Muscle layer of duodenum (tissue), 2 donors: Measurements from ENCODE around the gene TNFRSF8.

Experiments used
- H3K27ac ChIP-seq: one replicate; pipeline ENCODE4 v1.7.0; 2013; ENCODE audit warnings: mild to moderate bottlenecking, low read length
- H3K27me3 ChIP-seq: one replicate; pipeline ENCODE4 v1.7.0; 2013; ENCODE audit warnings: low read depth, mild to moderate bottlenecking, control low read depth, low read length
- H3K36me3 ChIP-seq, 2 donors: one replicate each; pipeline ENCODE4 v1.7.0; 2013; ENCODE audit warnings: low read length in 2 of 2, control low read depth in 1 of 2, mild to moderate bottlenecking in 1 of 2; ENCODE audit not compliant: insufficient read depth in 2 of 2, control insufficient read depth in 1 of 2
- H3K4me1 ChIP-seq, 2 donors: one replicate each; pipeline ENCODE4 v1.7.0; 2013; ENCODE audit warnings: low read length in 2 of 2, mild to moderate bottlenecking in 2 of 2, control low read depth in 1 of 2, moderate library complexity in 1 of 2; ENCODE audit not compliant: insufficient read depth in 2 of 2, control insufficient read depth in 1 of 2
- H3K4me3 ChIP-seq, 2 donors: one replicate each; pipeline ENCODE4 v1.7.0; 2013; ENCODE audit warnings: low read length in 2 of 2, low read depth in 1 of 2, mild to moderate bottlenecking in 1 of 2
- H3K9me3 ChIP-seq, 2 donors: one replicate each; pipeline ENCODE4 v1.7.0; 2013; ENCODE audit warnings: low read length in 2 of 2, control low read depth in 1 of 2, mild to moderate bottlenecking in 1 of 2; ENCODE audit not compliant: control insufficient read depth in 1 of 2
- donor health status: healthy.

The TNFRSF8 gene

GRCh38 chr1:12158357-12159092 is 95.4 kb downstream of the TNFRSF8 start:
- H3K27me3 ChIP-seq = no peaks in the 10 kb centered on the region
- no peaks in the 10 kb centered on the region for H3K36me3 ChIP-seq
- H3K9me3 ChIP-seq = no peaks in the 10 kb centered on the region
- peak overlapping the region; percentile 62 for H3K27ac ChIP-seq
- H3K4me3 ChIP-seq = no peak overlapping the region
- H3K4me1 ChIP-seq = peaks cover 19 to 21% of the 10 kb centered on the region in 2 donors

GRCh38 chr1:12159816-12160215 is 96.7 kb downstream of the TNFRSF8 start:
- no peak overlapping the region for H3K27ac ChIP-seq

GRCh38 chr1:12161324-12161661 is 98.2 kb downstream of the TNFRSF8 start:
- Histone ChIP-seq H3K27ac (peak overlapping the region; percentile 72), H3K9me3 (no peaks in the 10 kb centered on the region), H3K4me3 (no peak overlapping the region), H3K4me1 (peaks cover 19 to 21% of the 10 kb centered on the region in 2 donors), H3K27me3 (no peaks in the 10 kb centered on the region), H3K36me3 (no peaks in the 10 kb centered on the region)

More at GRCh38 chr1:12159816-12160215, 96.7 kb downstream of the TNFRSF8 start:
- Histone ChIP-seq H3K4me1 (peaks cover 19 to 21% of the 10 kb centered on the region in 2 donors), H3K27me3 (no peaks in the 10 kb centered on the region), H3K36me3 (no peaks in the 10 kb centered on the region), H3K4me3 (no peak overlapping the region), H3K9me3 (no peaks in the 10 kb centered on the region)

GRCh38 chr1:12161662-12162458 is 98.8 kb downstream of the TNFRSF8 start:
- Histone ChIP-seq H3K4me3 (no peak overlapping the region), H3K4me1 (peaks cover 19 to 22% of the 10 kb centered on the region in 2 donors), H3K36me3 (no peaks in the 10 kb centered on the region)

GRCh38 chr1:12162459-12163137 is 99.5 kb downstream of the TNFRSF8 start:
- H3K27me3 ChIP-seq = no peaks in the 10 kb centered on the region
- peaks cover 19 to 28% of the 10 kb centered on the region in 2 donors for H3K4me1 ChIP-seq
- H3K36me3 ChIP-seq = no peaks in the 10 kb centered on the region
- H3K4me3 ChIP-seq = no peak overlapping the region
- no peaks in the 10 kb centered on the region for H3K9me3 ChIP-seq
- peak overlapping the region; percentile 72 for H3K27ac ChIP-seq

More at GRCh38 chr1:12161662-12162458, 98.8 kb downstream of the TNFRSF8 start:
- H3K27ac ChIP-seq = peak overlapping the region; percentile 72
- no peaks in the 10 kb centered on the region for H3K9me3 ChIP-seq
- no peaks in the 10 kb centered on the region for H3K27me3 ChIP-seq

GRCh38 chr1:12163210-12163609 is 100.1 kb downstream of the TNFRSF8 start:
- Histone ChIP-seq H3K36me3 (no peaks in the 10 kb centered on the region), H3K4me3 (no peak overlapping the region), H3K4me1 (peaks cover 15 to 28% of the 10 kb centered on the region in 2 donors), H3K9me3 (no peaks in the 10 kb centered on the region), H3K27ac (no peak overlapping the region), H3K27me3 (no peaks in the 10 kb centered on the region)

- Histone ChIP-seq H3K27me3 (no peaks in the 10 kb centered on the region), H3K27ac (no peak overlapping the region), H3K4me1 (peaks cover 15 to 36% of the 10 kb centered on the region in 2 donors)
These were observed 101.1 kb downstream of the TNFRSF8 start for GRCh38 chr1:12164210-12164609.

GRCh38 chr1:12165342-12165741 is 102.2 kb downstream of the TNFRSF8 start:
- no peaks in the 10 kb centered on the region for H3K27me3 ChIP-seq

More at GRCh38 chr1:12164210-12164609, 101.1 kb downstream of the TNFRSF8 start:
- no peaks in the 10 kb centered on the region for H3K36me3 ChIP-seq
- no peak overlapping the region for H3K4me3 ChIP-seq
- no peaks in the 10 kb centered on the region for H3K9me3 ChIP-seq

GRCh38 chr1:12166834-12167492 is 103.9 kb downstream of the TNFRSF8 start, which contains the start of gene TNFRSF1B:
TSS of gene TNFRSF1B (plus strand) at chr1:12166991. CDS start at chr1:12167092, 101 bp downstream.
- Histone ChIP-seq H3K36me3 (no peaks in the 10 kb centered on the region), H3K4me1 (peaks cover 6 to 34% of the 10 kb centered on the region in 2 donors), H3K4me3 (peak within 1 kb of the TSS; percentile 74 to 84), H3K27ac (peak within 1 kb of the TSS; percentile 84), H3K27me3 (no peaks in the 10 kb centered on the region), H3K9me3 (no peaks in the 10 kb centered on the region)

More at GRCh38 chr1:12165342-12165741, 102.2 kb downstream of the TNFRSF8 start:
- H3K27ac ChIP-seq = no peak overlapping the region
- H3K4me3 ChIP-seq = no peak overlapping the region
- no peaks in the 10 kb centered on the region for H3K36me3 ChIP-seq
- no peaks in the 10 kb centered on the region for H3K9me3 ChIP-seq
- peaks cover 15 to 45% of the 10 kb centered on the region in 2 donors for H3K4me1 ChIP-seq

GRCh38 chr1:12167493-12168429 is 104.7 kb downstream of the TNFRSF8 start:
- H3K9me3 ChIP-seq = no peaks in the 10 kb centered on the region
- no peaks in the 10 kb centered on the region for H3K27me3 ChIP-seq
- H3K4me3 ChIP-seq = peak overlapping the region; percentile 74 to 84
- no peaks in the 10 kb centered on the region for H3K36me3 ChIP-seq
- peaks cover 0 to 26% of the 10 kb centered on the region in 2 donors for H3K4me1 ChIP-seq
- H3K27ac ChIP-seq = peak overlapping the region; percentile 84
